K562 (cell line): ENCODE measurements around the gene ZNF687. TPM values are rescaled to one million over a fixed set of nuclear protein-coding genes. Genes with fewer than 3 reads are reported as not detected.
A peak's percentile ranks its signal among the peaks of the same experiment; 100 is the strongest.

ENCODE experiments used
- ATF3 ChIP-seq, 2 experiments: fragments of 450-650 bp in 1 of 2; sonication (generic) in 1 of 2; formaldehyde crosslinking in 1 of 2; IDR thresholded peaks in 1 of 2; conservative IDR thresholded peaks in 1 of 2; 2 replicates each; pipeline versions ENCODE4 v1.6.1 to v1.8.1; 2016 to 2023; ENCODE audit warnings: mild to moderate bottlenecking in 2 of 2, moderate library complexity in 2 of 2, inconsistent platforms in 1 of 2, missing genetic modification reagents in 1 of 2
- BRD4 ChIP-seq: fragments of 200-600 bp; sonication (generic); IDR thresholded peaks from 2 replicates; pipeline ENCODE4 v1.6.1; 2017; ENCODE audit warnings: inconsistent platforms
- BRD9 ChIP-seq: fragments of 450-650 bp; IDR thresholded peaks from 2 replicates; pipeline ENCODE4 v1.6.1; 2018; ENCODE audit warnings: low read depth; ENCODE audit not compliant: partially characterized antibody
- CREB3 ChIP-seq: fragments of 450-650 bp; conservative IDR thresholded peaks from 2 replicates; pipeline ENCODE4 v1.6.1; 2016; ENCODE audit warnings: missing genetic modification characterization, low read depth, mild to moderate bottlenecking, missing compliant biosample characterization, moderate library complexity
- E2F5 ChIP-seq: sonication (generic); formaldehyde crosslinking; IDR thresholded peaks from 2 replicates; pipeline ENCODE4 v1.8.0; 2022; ENCODE audit warnings: mild to moderate bottlenecking, missing genetic modification reagents
- ETS1 ChIP-seq: conservative IDR thresholded peaks from 2 replicates; pipeline ENCODE4 v1.6.1; 2011; ENCODE audit warnings: low read depth, mild to moderate bottlenecking, low read length; ENCODE audit not compliant: control insufficient read depth
- HMGXB4 ChIP-seq: sonication (generic); formaldehyde crosslinking; IDR thresholded peaks from 2 replicates; pipeline ENCODE4 v1.8.1; 2023; ENCODE audit warnings: mild to moderate bottlenecking, missing genetic modification reagents
- KLF16 ChIP-seq: IDR thresholded peaks from 2 replicates; pipeline ENCODE4 v1.6.1; 2016; ENCODE audit warnings: antibody characterized with exemption
- NFIC ChIP-seq: fragments of 450-650 bp; IDR thresholded peaks from 2 replicates; pipeline ENCODE4 v1.6.1; 2017; ENCODE audit warnings: mild to moderate bottlenecking, inconsistent platforms
- SMAD1 ChIP-seq: fragments of 150-350 bp; IDR thresholded peaks from 2 replicates; pipeline ENCODE4 v1.6.1; 2014; ENCODE audit warnings: low read length, low read depth; ENCODE audit not compliant: partially characterized antibody
- STAT6 ChIP-seq: sonication (generic); formaldehyde crosslinking; IDR thresholded peaks from 2 replicates; pipeline ENCODE4 v1.8.1; 2023; ENCODE audit warnings: mild to moderate bottlenecking, missing genetic modification reagents
- SUPT5H ChIP-seq: fragments of 450-650 bp; IDR thresholded peaks from 2 replicates; pipeline ENCODE4 v1.6.1; 2016
- TFAP4 ChIP-seq: sonication (generic); formaldehyde crosslinking; IDR thresholded peaks from 2 replicates; pipeline ENCODE4 v1.8.0; 2022; ENCODE audit warnings: missing genetic modification reagents, mild to moderate bottlenecking, moderate library complexity, borderline replicate concordance
- XRCC3 ChIP-seq: fragments of 450-650 bp; IDR thresholded peaks from 2 replicates; pipeline ENCODE4 v1.6.1; 2017; ENCODE audit warnings: mild to moderate bottlenecking, moderate library complexity
- ZKSCAN1 ChIP-seq: fragments of 150-350 bp; IDR thresholded peaks from 2 replicates; pipeline ENCODE4 v1.6.1; 2016; ENCODE audit warnings: low read depth, low read length
- ZNF239 ChIP-seq: fragments of 250-450 bp; sonication (Bioruptor Pico); IDR thresholded peaks from 2 replicates; pipeline ENCODE4 v1.4.0; 2020; ENCODE audit warnings: mild to moderate bottlenecking
- ZNF282 ChIP-seq: sonication (generic); formaldehyde crosslinking; IDR thresholded peaks from 2 replicates; pipeline ENCODE4 v1.8.1; 2023; ENCODE audit warnings: missing genetic modification reagents
- polyA plus RNA-seq, 8 experiments: library from polyadenylated mRNA; depleted of rRNA in 4 of 8; stranded (reverse) in 5 of 8; unstranded in 3 of 8; fragments of >200 nt; fragmentation: Nextera tagmentation in 2 of 8; fragmentation: Illumina TruSeq in 1 of 8; extraction: Ambion mirVana in 2 of 8; extraction: Trizol in 1 of 8; gene quantifications; 2 replicates each; pipeline versions ENCODE4 v1.2.1 to v1.2.3, GENCODE V29; 2011 to 2014; ENCODE audit warnings: inconsistent platforms in 1 of 8, missing spikeins in 1 of 8
- total RNA-seq, 7 experiments: library from RNA; depleted of rRNA in 6 of 7; stranded (reverse); fragments of >200 nt in 6 of 7; fragmentation: Illumina TruSeq in 2 of 7; extraction: Trizol in 2 of 7; gene quantifications; 2 replicates each; pipeline versions ENCODE4 v1.2.1 to v1.2.3, GENCODE V29; 2011 to 2021; ENCODE audit warnings: low replicate concordance in 1 of 7

Gene ZNF687
- total and polyA plus RNA-seq, 9 of the 15 experiments (the other 6 are each of a cell fraction or from before 2014, with no cell fraction given) = 0.13 to 26.4 (median 10.6) TPM

- peak; percentile 67; the same call in 1 of the 2 replicates for TF ChIP-seq HMGXB4 (CRISPR knock-in tag)
- TF ChIP-seq E2F5 (CRISPR knock-in tag) = 0 out of 2 replicates have a peak, but pooled peaks have one; percentile 63
- peak; percentile 53 for TF ChIP-seq KLF16
- TF ChIP-seq SMAD1 = peak; percentile 7
- peak; percentile 69; the same call in 1 of the 2 replicates for TF ChIP-seq BRD4
- TF ChIP-seq XRCC3 = no peak
- TF ChIP-seq STAT6 (CRISPR knock-in tag) = peak; percentile 96
- TF ChIP-seq CREB3 = no peak
- no peak for TF ChIP-seq ZNF282
- TF ChIP-seq BRD9 = peak; percentile 89
- TF ChIP-seq SUPT5H = peak; percentile 95
- TF ChIP-seq ZNF239 (CRISPR knock-in tag) = 0 out of 2 replicates have a peak, but pooled peaks have one; percentile 8
- TF ChIP-seq ZKSCAN1 = 0 out of 2 replicates have a peak, but pooled peaks have one; percentile 3
- peak; percentile 63 for TF ChIP-seq ETS1
- peak; percentile 100 for TF ChIP-seq ATF3 (IDR thresholded peaks at IDR 0.05)
- TF ChIP-seq ATF3 (CRISPR knock-in tag; conservative IDR thresholded peaks at IDR 0.05) = peak; percentile 98
- TF ChIP-seq TFAP4 (CRISPR knock-in tag) = peak; percentile 78; the same call in 1 of the 2 replicates
- TF ChIP-seq NFIC = peak; percentile 29; the same call in 1 of the 2 replicates
Observed at GRCh38 chr1:151281225-151281968, 702 bp upstream of the ZNF687 start (continued).
